NCI-H1105 (cell line): ENCODE measurements around the gene SLC7A5.
A peak's percentile ranks its signal among the peaks of the same experiment; 100 is the strongest.
"Not testable (repeated sequence)": the region's sequence is repeated elsewhere in the genome, so short reads cannot be mapped to it uniquely, and the experiment has no call there.

Source experiments
- DNase-seq: peaks from one replicate; lab custom pipeline; 2025; lab: John Stamatoyannopoulos, UW

The SLC7A5 gene

GRCh38 chr16:87794485-87795078 is 74.7 kb downstream of the SLC7A5 start:
- DNase-seq: no peak

GRCh38 chr16:87792205-87792565 is 77.1 kb downstream of the SLC7A5 start:
- no peak for DNase-seq

GRCh38 chr16:87791295-87792204 is 77.8 kb downstream of the SLC7A5 start:
- no peak for DNase-seq

GRCh38 chr16:87790292-87791100 is 78.8 kb downstream of the SLC7A5 start:
- DNase-seq: peak; percentile 68

- DNase-seq: no peak
Measured at GRCh38 chr16:87789437-87790291, 79.6 kb downstream of the SLC7A5 start.

- not testable (repeated sequence) for DNase-seq
Measured at GRCh38 chr16:87788730-87789436, 80.4 kb downstream of the SLC7A5 start.

GRCh38 chr16:87787451-87788091 is 81.7 kb downstream of the SLC7A5 start:
- not testable (repeated sequence) for DNase-seq

GRCh38 chr16:87784812-87785211 is 84.5 kb downstream of the SLC7A5 start:
- no peak for DNase-seq

- no peak for DNase-seq
Measured at GRCh38 chr16:87782033-87782432, 87.3 kb downstream of the SLC7A5 start.

- DNase-seq: no peak
Measured at GRCh38 chr16:87780385-87780989, 88.8 kb downstream of the SLC7A5 start.
